ENCODE data around the gene PPP2R3B.

- TF ChIP-seq CTCF (IDR thresholded peaks at IDR 0.05; ENCODE audit: low read depth, low read length) (no peak), EZH2phosphoT487 (IDR thresholded peaks at IDR 0.05; ENCODE audit: low read depth) (no peak)
These were observed 95.3 kb downstream of the PPP2R3B start for GRCh38 chrX:291411-291901.
